Measurements from ENCODE around the gene C11orf24.
"Not testable (repeated sequence)": the region's sequence is repeated elsewhere in the genome, so short reads cannot be mapped to it uniquely, and the experiment has no call there.

- TF ChIP-seq POLR2A, CTCF, EP300, POLR2AphosphoS5 (IDR thresholded peaks at IDR 0.05): not testable (repeated sequence)
Observed at GRCh38 chr11:68299517-68299879, 27.7 kb upstream of the C11orf24 start.
